Adrenal gland (tissue), 5 donors: ENCODE measurements around the gene TAS2R30.

Experiments
- CTCF ChIP-seq, 6 experiments: fragments of 450-650 bp in 4 of 6; fragments of 200-600 bp in 2 of 6; sonication (generic) in 1 of 6; IDR thresholded peaks; 1 replicate in 5 of 6; 2 replicates in 1 of 6; pipeline versions ENCODE4 v1.5.1 to v1.8.0; 2016 to 2021; ENCODE audit warnings: antibody characterized with exemption in 6 of 6, mild to moderate bottlenecking in 2 of 6, moderate library complexity in 1 of 6
- POLR2A ChIP-seq, 2 donors: fragments of 450-650 bp; IDR thresholded peaks; one replicate each; pipeline ENCODE4 v1.6.1; 2017; ENCODE audit warnings: antibody characterized with exemption in 2 of 2, mild to moderate bottlenecking in 2 of 2, moderate library complexity in 1 of 2
- donor health status: DM: no; HTN: no; CAD: no.

DNA sequence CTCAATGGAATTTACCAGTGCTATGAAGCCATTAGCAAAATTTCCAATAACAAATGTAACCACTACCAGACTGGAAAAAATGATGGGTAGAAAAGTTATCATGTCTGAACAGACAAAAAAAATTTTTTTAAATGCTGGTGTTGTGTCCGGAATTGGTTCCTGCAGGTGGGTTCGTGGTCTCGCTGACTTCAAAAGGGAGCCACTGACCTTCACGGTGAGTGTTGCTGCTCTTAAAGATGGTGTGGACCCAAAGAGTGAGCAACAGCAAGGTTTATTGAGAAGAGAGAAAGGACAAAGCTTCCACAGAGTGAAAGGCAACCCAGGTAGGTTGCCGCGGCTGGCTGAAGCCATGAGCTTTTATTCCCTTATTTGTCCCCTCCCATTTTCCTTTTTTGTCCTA is 42.3 kb downstream of the TAS2R30 start, which contains the start of gene TAS2R43:
- TF ChIP-seq CTCF (IDR thresholded peaks at IDR 0.05) (no peak), POLR2A (IDR thresholded peaks at IDR 0.05) (no peak)
